Measurements from ENCODE around the gene SLC18A2. TPM values are rescaled to one million over a fixed set of nuclear protein-coding genes. Genes with fewer than 3 reads are reported as not detected.
"Not testable (repeated sequence)": the region's sequence is repeated elsewhere in the genome, so short reads cannot be mapped to it uniquely, and the experiment has no call there.

SLC18A2 gene
- total RNA-seq, 1 donor from 2014 or later: 0.40 TPM

GRCh38 chr10:117222552-117222951 lies 18.4 kb upstream of the SLC18A2 start:
- no peak for TF ChIP-seq CTCF (conservative IDR thresholded peaks at IDR 0.05; ENCODE audit: low read depth, low read length)
- no peak overlapping the region for H3K4me3 ChIP-seq (ENCODE audit: low read depth, low read length)
- DNase-seq (ENCODE audit: low read depth): no peak

GRCh38 chr10:117222976-117223692 lies 17.8 kb upstream of the SLC18A2 start:
- no peak overlapping the region for H3K4me3 ChIP-seq (ENCODE audit: low read depth, low read length)
- TF ChIP-seq CTCF (conservative IDR thresholded peaks at IDR 0.05; ENCODE audit: low read depth, low read length): no peak
- DNase-seq (ENCODE audit: low read depth): no peak

GRCh38 chr10:117223693-117224430 lies 17.1 kb upstream of the SLC18A2 start:
- H3K4me3 ChIP-seq (ENCODE audit: low read depth, low read length): no peak overlapping the region
- TF ChIP-seq CTCF (conservative IDR thresholded peaks at IDR 0.05; ENCODE audit: low read depth, low read length): no peak
- DNase-seq (ENCODE audit: low read depth): no peak

- no peak for DNase-seq (ENCODE audit: low read depth)
- H3K4me3 ChIP-seq (ENCODE audit: low read depth, low read length): no peak overlapping the region
- no peak for TF ChIP-seq CTCF (conservative IDR thresholded peaks at IDR 0.05; ENCODE audit: low read depth, low read length)
These were observed 16.0 kb upstream of the SLC18A2 start for GRCh38 chr10:117224881-117225280.

- H3K4me3 ChIP-seq (ENCODE audit: low read depth, low read length): no peak overlapping the region
- TF ChIP-seq CTCF (conservative IDR thresholded peaks at IDR 0.05; ENCODE audit: low read depth, low read length): peak; percentile 93
- DNase-seq (ENCODE audit: low read depth): no peak
These were observed 14.0 kb upstream of the SLC18A2 start for GRCh38 chr10:117226813-117227451.

- DNase-seq (ENCODE audit: low read depth): no peak
- no peak overlapping the region for H3K4me3 ChIP-seq (ENCODE audit: low read depth, low read length)
- TF ChIP-seq CTCF (conservative IDR thresholded peaks at IDR 0.05; ENCODE audit: low read depth, low read length): no peak
These were observed 12.7 kb upstream of the SLC18A2 start for GRCh38 chr10:117228210-117228609.

GRCh38 chr10:117230107-117230506 lies 10.8 kb upstream of the SLC18A2 start:
- H3K4me3 ChIP-seq (ENCODE audit: low read depth, low read length); DNase-seq (ENCODE audit: low read depth): not testable (repeated sequence)
